K562 treated with DMSO at 1 percent for 12 hours (cell line): ENCODE data around the gene TRH. TPM values are rescaled to one million over a fixed set of nuclear protein-coding genes. Genes with fewer than 3 reads are reported as not detected.

Experiments
- total RNA-seq: library from RNA; unstranded; fragments of 300-600 nt; gene quantifications from 2 replicates; pipeline ENCODE4 v1.2.3, GENCODE V29; 2022; ENCODE audit not compliant: insufficient read depth

TRH gene, protein sequence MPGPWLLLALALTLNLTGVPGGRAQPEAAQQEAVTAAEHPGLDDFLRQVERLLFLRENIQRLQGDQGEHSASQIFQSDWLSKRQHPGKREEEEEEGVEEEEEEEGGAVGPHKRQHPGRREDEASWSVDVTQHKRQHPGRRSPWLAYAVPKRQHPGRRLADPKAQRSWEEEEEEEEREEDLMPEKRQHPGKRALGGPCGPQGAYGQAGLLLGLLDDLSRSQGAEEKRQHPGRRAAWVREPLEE
- not detected in 2 replicates for total RNA-seq

GRCh38 chr3:129974564-129974832, at the start of gene TRH:
Gene TRH (plus strand): TSS chr3:129974720. CDS start chr3:129975817, 1,097 bp downstream.

Other genes starting within 250 kb of the TRH start
- gene TMCC1, start 81.0 kb upstream of the TRH start, total RNA-seq: 1.3 and 2.6 TPM in 2 replicates
- not detected in 2 replicates for gene ALG1L2, start 107.1 kb downstream of the TRH start, total RNA-seq